Prostate gland (tissue), 2 donors: ENCODE results near the gene TLX2.

Source experiments
- CTCF ChIP-seq, 4 experiments: fragments of 200-600 bp in 2 of 4; fragments of 450-650 bp in 2 of 4; sonication (generic) in 2 of 4; IDR thresholded peaks; 1 replicate in 3 of 4; 2 replicates in 1 of 4; pipeline ENCODE4 v1.5.1; 2016 to 2019; ENCODE audit warnings: antibody characterized with exemption in 4 of 4, mild to moderate bottlenecking in 2 of 4, moderate library complexity in 2 of 4
- POLR2A ChIP-seq: fragments of 450-650 bp; IDR thresholded peaks from one replicate; pipeline ENCODE4 v1.6.1; 2016; ENCODE audit warnings: antibody characterized with exemption, mild to moderate bottlenecking
- POLR2AphosphoS5 ChIP-seq: sonication (generic); formaldehyde crosslinking; IDR thresholded peaks from one replicate; pipeline ENCODE4 v1.6.1; 2017; ENCODE audit warnings: antibody characterized with exemption

GRCh38 chr2:74505448-74506246 lies 8.6 kb upstream of the TLX2 start:
- no peak for TF ChIP-seq CTCF (IDR thresholded peaks at IDR 0.05)
- TF ChIP-seq POLR2AphosphoS5 = no peak
- TF ChIP-seq POLR2A = no peak
